Gastroesophageal sphincter (tissue), 4 donors: Measurements from ENCODE around the gene ZFYVE9. TPM values are rescaled to one million over a fixed set of nuclear protein-coding genes. Genes with fewer than 3 reads are reported as not detected.

Source experiments
- ATAC-seq: fragments of 150-250 bp; one replicate; pipeline ENCODE4 v1.9.1; 2016; ENCODE audit warnings: mild to moderate bottlenecking, moderate library complexity
- H3K27ac ChIP-seq, 4 donors: fragments of 200-600 bp; sonication (generic) in 3 of 4; 1 replicate in 3 of 4; 2 replicates in 1 of 4; pipeline ENCODE4 v1.5.1; 2016 to 2019
- H3K27me3 ChIP-seq: fragments of 200-600 bp; sonication (generic); one replicate; pipeline ENCODE4 v1.5.1; 2019
- H3K36me3 ChIP-seq, 2 donors: fragments of 200-600 bp; sonication (generic); one replicate each; pipeline ENCODE4 v1.5.1; 2019; ENCODE audit warnings: control low read depth in 1 of 2
- H3K4me1 ChIP-seq, 3 donors: fragments of 200-600 bp; sonication (generic); 1 replicate in 2 of 3; 2 replicates in 1 of 3; pipeline ENCODE4 v1.5.1; 2016 to 2019; ENCODE audit warnings: control low read depth in 2 of 3
- H3K4me3 ChIP-seq, 2 donors: fragments of 200-600 bp; sonication (generic); one replicate each; pipeline ENCODE4 v1.5.1; 2019; ENCODE audit warnings: mild to moderate bottlenecking in 1 of 2, moderate library complexity in 1 of 2
- H3K9me3 ChIP-seq, 3 donors: fragments of 200-600 bp; sonication (generic); one replicate each; pipeline ENCODE4 v1.5.1; 2017 to 2019; ENCODE audit warnings: control low read depth in 2 of 3
- EP300 ChIP-seq: sonication (generic); formaldehyde crosslinking; IDR thresholded peaks from one replicate; pipeline ENCODE4 v1.6.1; 2017; ENCODE audit warnings: antibody characterized with exemption, mild to moderate bottlenecking
- POLR2A ChIP-seq, 2 donors: fragments of 450-650 bp; IDR thresholded peaks; one replicate each; pipeline ENCODE4 v1.6.1; 2017; ENCODE audit warnings: antibody characterized with exemption in 2 of 2, mild to moderate bottlenecking in 2 of 2, moderate library complexity in 1 of 2
- POLR2AphosphoS5 ChIP-seq: sonication (generic); formaldehyde crosslinking; IDR thresholded peaks from one replicate; pipeline ENCODE4 v1.6.1; 2017; ENCODE audit warnings: antibody characterized with exemption
- WGBS, 2 donors: methylation state at CpG; one replicate each; pipeline ENCODE4 v1.1.5; 2018; ENCODE audit warnings: low coverage in 1 of 2; 5-methylcytosine and 5-hydroxymethylcytosine counted together
- total RNA-seq, 4 donors: library from RNA; depleted of rRNA; stranded (reverse); fragments of >200 nt; gene quantifications; one replicate each; pipeline ENCODE4 v1.1.0, GENCODE V29; 2016
- TF ChIP-seq, protein P1 (sequence below), 4 experiments: fragments of 200-600 bp in 2 of 4; fragments of 450-650 bp in 2 of 4; sonication (generic) in 1 of 4; IDR thresholded peaks; one replicate each; pipeline ENCODE4 v1.5.1; 2017 to 2019; ENCODE audit warnings: antibody characterized with exemption in 4 of 4, mild to moderate bottlenecking in 2 of 4, moderate library complexity in 2 of 4

Gene ZFYVE9
- total RNA-seq, 4 donors from 2014 or later: 36.4 to 79.9 (median 40.4) TPM

DNA sequence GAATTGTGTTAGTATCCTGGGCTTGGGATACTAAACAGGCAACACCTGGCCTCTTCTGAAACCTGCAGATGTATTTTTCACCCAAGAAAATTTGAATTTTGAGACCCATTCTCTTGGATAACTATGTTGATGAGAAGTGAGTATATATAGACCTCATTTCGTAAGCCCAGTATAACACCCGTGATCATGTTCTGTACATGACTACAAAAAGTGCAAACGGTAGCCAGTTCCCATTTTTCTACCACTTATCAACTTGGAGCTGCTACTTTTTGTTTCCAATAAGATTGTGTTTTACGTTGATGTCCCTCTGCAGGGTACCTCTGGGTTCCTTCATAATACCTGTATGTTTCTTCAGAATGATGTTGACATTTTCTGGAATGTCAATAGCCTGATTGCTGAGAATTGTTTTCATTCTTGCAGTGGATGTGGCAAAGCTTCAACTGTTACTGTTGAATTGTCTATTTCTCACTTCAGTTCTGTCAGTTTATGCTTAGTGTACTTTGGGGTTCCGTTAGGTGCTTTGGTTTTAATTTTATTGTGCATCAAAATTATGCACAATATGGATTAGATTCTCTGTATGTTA, 48.1 kb downstream of the ZFYVE9 start:
- Histone ChIP-seq H3K4me3 (no peak overlapping the region), H3K27ac (no peak overlapping the region), H3K4me1 (peaks cover 0 to 32% (median 0%) of the 10 kb centered on the region in 3 donors), H3K9me3 (no peaks in the 10 kb centered on the region), H3K27me3 (no peaks in the 10 kb centered on the region), H3K36me3 (no peaks in the 10 kb centered on the region)
- WGBS, 2 donors: 89 to 95% methylated on average over 5 of the region's 5 CpGs
- TF ChIP-seq, protein P1, sequence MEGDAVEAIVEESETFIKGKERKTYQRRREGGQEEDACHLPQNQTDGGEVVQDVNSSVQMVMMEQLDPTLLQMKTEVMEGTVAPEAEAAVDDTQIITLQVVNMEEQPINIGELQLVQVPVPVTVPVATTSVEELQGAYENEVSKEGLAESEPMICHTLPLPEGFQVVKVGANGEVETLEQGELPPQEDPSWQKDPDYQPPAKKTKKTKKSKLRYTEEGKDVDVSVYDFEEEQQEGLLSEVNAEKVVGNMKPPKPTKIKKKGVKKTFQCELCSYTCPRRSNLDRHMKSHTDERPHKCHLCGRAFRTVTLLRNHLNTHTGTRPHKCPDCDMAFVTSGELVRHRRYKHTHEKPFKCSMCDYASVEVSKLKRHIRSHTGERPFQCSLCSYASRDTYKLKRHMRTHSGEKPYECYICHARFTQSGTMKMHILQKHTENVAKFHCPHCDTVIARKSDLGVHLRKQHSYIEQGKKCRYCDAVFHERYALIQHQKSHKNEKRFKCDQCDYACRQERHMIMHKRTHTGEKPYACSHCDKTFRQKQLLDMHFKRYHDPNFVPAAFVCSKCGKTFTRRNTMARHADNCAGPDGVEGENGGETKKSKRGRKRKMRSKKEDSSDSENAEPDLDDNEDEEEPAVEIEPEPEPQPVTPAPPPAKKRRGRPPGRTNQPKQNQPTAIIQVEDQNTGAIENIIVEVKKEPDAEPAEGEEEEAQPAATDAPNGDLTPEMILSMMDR (IDR thresholded peaks at IDR 0.05): no peak
- TF ChIP-seq EP300 (no peak), POLR2A (IDR thresholded peaks at IDR 0.05) (no peak), POLR2AphosphoS5 (no peak)
- ATAC-seq: no peak

DNA sequence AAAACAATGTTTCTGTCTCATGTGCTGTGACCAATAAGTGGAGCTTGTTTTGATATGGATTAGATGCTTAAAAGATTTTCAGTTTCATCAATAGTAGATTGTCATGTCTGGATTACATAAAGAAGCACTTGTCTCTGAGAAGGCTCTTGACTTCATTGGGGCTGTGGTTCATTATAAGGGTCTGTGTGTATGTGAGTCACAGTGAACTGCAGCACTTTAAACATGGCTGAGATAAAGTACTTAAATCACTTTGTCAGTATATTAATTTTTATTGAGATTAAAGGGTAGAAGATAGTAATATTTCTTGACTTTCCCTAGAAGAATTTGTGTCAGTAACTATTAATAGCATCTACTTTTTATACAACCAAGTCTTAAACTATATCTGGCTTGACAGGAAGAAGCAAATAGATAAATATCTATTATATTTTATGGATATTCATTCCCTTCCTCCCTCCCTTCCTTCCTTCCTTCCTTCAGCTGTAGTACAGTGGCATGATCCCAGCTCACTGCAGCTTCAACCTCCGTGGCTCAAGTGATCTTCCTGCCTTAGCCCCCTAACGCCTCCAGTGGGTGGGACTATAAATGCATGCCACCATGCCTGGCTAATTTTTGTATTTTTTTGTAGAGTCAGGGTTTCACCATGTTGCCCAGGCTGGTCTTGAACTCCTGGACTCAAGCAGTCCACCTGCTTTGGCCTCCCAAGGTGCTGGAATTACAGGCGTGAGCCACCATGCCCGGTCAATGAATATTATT, 48.8 kb downstream of the ZFYVE9 start:
- no peak for ATAC-seq
- H3K9me3 ChIP-seq: no peaks in the 10 kb centered on the region
- no peaks in the 10 kb centered on the region for H3K27me3 ChIP-seq
- peaks cover 0 to 32% (median 0%) of the 10 kb centered on the region in 3 donors for H3K4me1 ChIP-seq
- H3K36me3 ChIP-seq: no peaks in the 10 kb centered on the region
- 59 to 92% methylated on average over 2 to 4 of the region's 4 CpGs for WGBS, 2 donors
- no peak overlapping the region for H3K4me3 ChIP-seq
- H3K27ac ChIP-seq: no peak overlapping the region
- TF ChIP-seq POLR2AphosphoS5 (no peak), POLR2A (IDR thresholded peaks at IDR 0.05) (no peak), EP300 (no peak)

DNA sequence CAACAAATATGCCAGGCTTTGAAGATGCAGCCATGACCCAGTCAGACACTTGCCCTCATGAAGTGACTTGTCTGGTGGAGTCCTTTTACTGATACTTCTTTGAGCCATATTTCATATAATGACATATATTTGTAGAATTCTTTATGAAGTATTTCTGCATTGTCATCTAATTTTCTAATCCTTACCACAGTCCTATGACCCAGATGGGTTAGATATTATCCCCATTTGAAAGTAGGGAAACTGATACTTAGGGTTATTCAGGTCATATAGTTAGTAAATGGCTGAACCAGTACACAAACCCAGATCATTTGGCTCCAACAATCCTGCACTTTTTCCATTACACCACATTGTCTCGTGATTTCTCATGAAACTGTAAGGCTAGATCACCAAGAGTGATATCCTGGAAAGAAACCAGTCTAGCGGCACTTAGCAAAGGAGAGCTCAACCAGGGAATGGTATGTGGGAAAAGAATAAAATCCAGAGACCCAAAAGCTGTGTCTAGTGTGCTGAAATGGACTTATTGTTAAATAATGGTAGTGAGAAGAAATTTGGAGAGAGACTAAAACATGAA, 49.6 kb downstream of the ZFYVE9 start:
- TF ChIP-seq, protein P1 (IDR thresholded peaks at IDR 0.05): no peak
- TF ChIP-seq POLR2AphosphoS5 (no peak), EP300 (no peak), POLR2A (IDR thresholded peaks at IDR 0.05) (no peak)
- ATAC-seq: no peak
- H3K27me3 ChIP-seq: no peaks in the 10 kb centered on the region
- H3K4me1 ChIP-seq: peaks cover 0 to 26% (median 0%) of the 10 kb centered on the region in 3 donors
- H3K9me3 ChIP-seq: no peaks in the 10 kb centered on the region
- H3K36me3 ChIP-seq: no peaks in the 10 kb centered on the region
- 59 to 70% methylated on average over 2 of the region's 2 CpGs for WGBS, 2 donors
- H3K4me3 ChIP-seq: no peak overlapping the region
- no peak overlapping the region for H3K27ac ChIP-seq

DNA sequence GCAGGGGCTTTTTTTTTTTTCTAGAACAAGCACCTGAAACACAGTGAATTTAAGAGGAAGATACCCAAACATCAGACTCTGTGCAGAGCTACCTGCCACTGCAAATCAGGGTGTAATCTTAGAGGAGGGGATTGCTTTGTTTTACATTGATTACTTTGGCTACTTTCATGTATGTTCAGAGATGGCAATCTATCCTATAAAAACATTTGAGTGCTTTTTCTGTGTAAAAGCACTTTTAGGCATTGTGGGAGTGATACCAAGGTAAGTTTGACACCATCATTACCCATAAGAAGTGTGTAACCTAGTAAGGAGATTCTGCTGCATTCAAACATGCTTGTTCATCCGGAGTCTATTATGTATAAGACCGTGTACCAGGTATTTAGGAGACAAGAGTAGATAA, 50.1 kb downstream of the ZFYVE9 start:
- 66 to 85% methylated on average over 2 of the region's 2 CpGs for WGBS, 2 donors
- H3K27me3 ChIP-seq: no peaks in the 10 kb centered on the region
- no peaks in the 10 kb centered on the region for H3K9me3 ChIP-seq
- no peak overlapping the region for H3K27ac ChIP-seq
- no peak for TF ChIP-seq EP300
- no peak overlapping the region for H3K4me3 ChIP-seq
- peaks cover 0 to 24% (median 0%) of the 10 kb centered on the region in 3 donors for H3K4me1 ChIP-seq
- H3K36me3 ChIP-seq: no peaks in the 10 kb centered on the region
- no peak for ATAC-seq

DNA sequence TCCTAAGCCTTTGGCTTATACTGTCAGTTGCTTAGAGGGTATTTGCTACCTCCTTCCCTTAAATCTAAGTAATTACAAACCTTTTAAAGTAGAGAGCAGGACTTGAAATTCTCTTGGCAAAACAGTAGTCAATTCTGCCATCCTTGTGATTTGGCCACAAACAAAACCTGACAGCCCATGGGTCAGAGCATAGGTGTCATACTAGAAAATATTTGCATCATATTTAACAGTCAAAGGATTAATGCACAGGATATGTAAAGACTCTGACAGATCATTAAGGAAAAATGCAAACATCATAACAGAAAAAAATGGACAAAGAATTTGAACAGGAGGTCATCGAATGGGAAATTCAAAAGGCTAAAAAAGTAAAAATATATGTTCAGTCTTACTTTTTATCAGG, 50.5 kb downstream of the ZFYVE9 start:
- no peak for TF ChIP-seq POLR2AphosphoS5
- TF ChIP-seq, protein P1 (IDR thresholded peaks at IDR 0.05): no peak
- no peak for TF ChIP-seq EP300
- TF ChIP-seq POLR2A (IDR thresholded peaks at IDR 0.05): no peak
- H3K27me3 ChIP-seq: no peaks in the 10 kb centered on the region
- H3K36me3 ChIP-seq: no peaks in the 10 kb centered on the region
- H3K27ac ChIP-seq: no peak overlapping the region
- no peak overlapping the region for H3K4me3 ChIP-seq
- peaks cover 0 to 24% (median 0%) of the 10 kb centered on the region in 3 donors for H3K4me1 ChIP-seq
- H3K9me3 ChIP-seq: no peaks in the 10 kb centered on the region
- WGBS, 2 donors: 89 to 100% methylated on average over 1 of the region's 1 CpG
- ATAC-seq: no peak
